ENCODE measurements around the gene ZNF771.

The ZNF771 gene

GRCh38 chr16:30399435-30400186 is 7.8 kb upstream of the ZNF771 start:
- H3F3A ChIP-seq (ENCODE audit: insufficient read depth): peaks cover 8% of the 10 kb centered on the region; the same call in 1 of the 2 replicates
- H3K9me2 ChIP-seq (replicated peaks; ENCODE audit: insufficient read depth, low read length): no peaks in the 10 kb centered on the region
- H3K9ac ChIP-seq (ENCODE audit: low read length): peak overlapping the region; percentile 23
- H3K36me3 ChIP-seq (ENCODE audit: low read length): no peaks in the 10 kb centered on the region
- TF ChIP-seq EZH2phosphoT487 (conservative IDR thresholded peaks at IDR 0.05; ENCODE audit: low read length) (no peak), CTCF (IDR thresholded peaks at IDR 0.05; ENCODE audit: insufficient read depth, low read length, poor library complexity, severe bottlenecking) (no peak)
- H4K20me1 ChIP-seq (ENCODE audit: low read depth, low read length): no peaks in the 10 kb centered on the region
- H3K79me2 ChIP-seq (ENCODE audit: insufficient read depth, low read length): peaks cover 13% of the 10 kb centered on the region; the same call in 1 of the 2 replicates
- H3K9me3 ChIP-seq (ENCODE audit: insufficient read depth, low read length): no peaks in the 10 kb centered on the region
- no peak overlapping the region for H3K27ac ChIP-seq (ENCODE audit: low read depth, low read length)
- peak overlapping the region; percentile 39 for H3K4me2 ChIP-seq (ENCODE audit: low read depth, low read length, poor library complexity, severe bottlenecking)
- no peak overlapping the region for H3K4me3 ChIP-seq (ENCODE audit: insufficient read depth, low read length, poor library complexity, severe bottlenecking)
- no peak overlapping the region for H2AFZ ChIP-seq (ENCODE audit: low read depth, low read length, severe bottlenecking)
- H3K27me3 ChIP-seq (ENCODE audit: low read length): no peaks in the 10 kb centered on the region

DNA sequence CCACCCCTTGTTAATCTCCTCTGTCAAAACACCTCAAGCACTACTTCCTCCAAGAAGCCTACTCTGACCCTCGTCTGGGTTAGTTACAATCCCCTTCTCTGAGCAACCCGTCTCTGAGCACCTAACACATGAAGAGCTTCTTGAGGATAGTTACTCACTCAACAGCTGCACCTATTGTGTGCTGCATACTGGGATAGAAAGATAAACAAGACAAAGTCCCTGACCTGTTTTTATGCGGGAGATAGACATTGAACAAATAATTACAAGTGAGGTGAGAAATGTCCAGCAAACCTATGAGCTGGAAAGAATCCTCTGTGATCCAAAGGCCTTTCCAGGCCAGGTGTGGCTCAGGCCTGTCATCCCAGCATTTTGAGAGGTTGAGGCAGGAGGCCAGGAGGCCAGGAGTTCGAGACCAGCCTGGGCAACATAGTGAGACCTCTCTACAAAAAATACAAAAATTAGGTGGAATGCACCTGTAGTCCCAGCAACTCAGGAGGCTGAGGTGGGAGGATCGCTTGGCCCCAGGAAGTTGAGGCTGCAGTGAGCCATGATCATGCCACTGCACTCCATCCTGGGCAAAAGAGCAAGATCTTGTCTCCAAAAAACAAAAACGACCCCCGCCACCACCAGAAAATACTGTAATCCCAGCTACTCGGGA is 5.5 kb upstream of the ZNF771 start:
- H3K79me2 ChIP-seq (ENCODE audit: insufficient read depth, low read length): 0 out of 2 replicates have a peak, but pooled peaks cover 2% of the 10 kb centered on the region
- H4K20me1 ChIP-seq (ENCODE audit: low read depth, low read length): no peaks in the 10 kb centered on the region
- H3K4me2 ChIP-seq (ENCODE audit: low read depth, low read length, poor library complexity, severe bottlenecking): no peak overlapping the region
- H3K9me3 ChIP-seq (ENCODE audit: insufficient read depth, low read length): no peaks in the 10 kb centered on the region
- H3K9me2 ChIP-seq (replicated peaks; ENCODE audit: insufficient read depth, low read length): no peaks in the 10 kb centered on the region
- no peaks in the 10 kb centered on the region for H3K36me3 ChIP-seq (ENCODE audit: low read length)
- TF ChIP-seq EZH2phosphoT487 (conservative IDR thresholded peaks at IDR 0.05; ENCODE audit: low read length) (no peak), CTCF (IDR thresholded peaks at IDR 0.05; ENCODE audit: insufficient read depth, low read length, poor library complexity, severe bottlenecking) (no peak)
- H3K27ac ChIP-seq (ENCODE audit: low read depth, low read length): no peak overlapping the region
- no peak overlapping the region for H3K9ac ChIP-seq (ENCODE audit: low read length)
- H2AFZ ChIP-seq (ENCODE audit: low read depth, low read length, severe bottlenecking): no peak overlapping the region
- H3K27me3 ChIP-seq (ENCODE audit: low read length): no peaks in the 10 kb centered on the region
- H3F3A ChIP-seq (ENCODE audit: insufficient read depth): 0 out of 2 replicates have a peak, but pooled peaks cover 7% of the 10 kb centered on the region
- H3K4me3 ChIP-seq (ENCODE audit: insufficient read depth, low read length, poor library complexity, severe bottlenecking): no peak overlapping the region

GRCh38 chr16:30406795-30407101 is 658 bp upstream of the ZNF771 start:
- TF ChIP-seq EZH2phosphoT487 (conservative IDR thresholded peaks at IDR 0.05; ENCODE audit: low read length) (no peak), CTCF (IDR thresholded peaks at IDR 0.05; ENCODE audit: insufficient read depth, low read length, poor library complexity, severe bottlenecking) (no peak)
- H4K20me1 ChIP-seq (ENCODE audit: low read depth, low read length): no peaks in the 10 kb centered on the region
- no peaks in the 10 kb centered on the region for H3K79me2 ChIP-seq (ENCODE audit: insufficient read depth, low read length)
- no peaks in the 10 kb centered on the region for H3K9me3 ChIP-seq (ENCODE audit: insufficient read depth, low read length)
- no peak overlapping the region for H3K27ac ChIP-seq (ENCODE audit: low read depth, low read length)
- peak overlapping the region; percentile 96 for H3K4me3 ChIP-seq (ENCODE audit: insufficient read depth, low read length, poor library complexity, severe bottlenecking)
- H3K9me2 ChIP-seq (replicated peaks; ENCODE audit: insufficient read depth, low read length): no peaks in the 10 kb centered on the region
- no peaks in the 10 kb centered on the region for H3K36me3 ChIP-seq (ENCODE audit: low read length)
- H3K27me3 ChIP-seq (ENCODE audit: low read length): no peaks in the 10 kb centered on the region
- H3F3A ChIP-seq (ENCODE audit: insufficient read depth): peaks cover 18% of the 10 kb centered on the region
- H3K4me2 ChIP-seq (ENCODE audit: low read depth, low read length, poor library complexity, severe bottlenecking): peak overlapping the region; percentile 75
- peak overlapping the region; percentile 72 for H3K9ac ChIP-seq (ENCODE audit: low read length)
- H2AFZ ChIP-seq (ENCODE audit: low read depth, low read length, severe bottlenecking): peak overlapping the region; percentile 13

Data from SU-DHL-6 (cell line).